Hypothalamus (tissue), 51 donors: ENCODE measurements around the gene TAB2.

Experiments used
- DNase-seq, 51 donors: peaks; one replicate each; lab custom pipeline; 2025; lab: John Stamatoyannopoulos, UW

Gene TAB2

DNA sequence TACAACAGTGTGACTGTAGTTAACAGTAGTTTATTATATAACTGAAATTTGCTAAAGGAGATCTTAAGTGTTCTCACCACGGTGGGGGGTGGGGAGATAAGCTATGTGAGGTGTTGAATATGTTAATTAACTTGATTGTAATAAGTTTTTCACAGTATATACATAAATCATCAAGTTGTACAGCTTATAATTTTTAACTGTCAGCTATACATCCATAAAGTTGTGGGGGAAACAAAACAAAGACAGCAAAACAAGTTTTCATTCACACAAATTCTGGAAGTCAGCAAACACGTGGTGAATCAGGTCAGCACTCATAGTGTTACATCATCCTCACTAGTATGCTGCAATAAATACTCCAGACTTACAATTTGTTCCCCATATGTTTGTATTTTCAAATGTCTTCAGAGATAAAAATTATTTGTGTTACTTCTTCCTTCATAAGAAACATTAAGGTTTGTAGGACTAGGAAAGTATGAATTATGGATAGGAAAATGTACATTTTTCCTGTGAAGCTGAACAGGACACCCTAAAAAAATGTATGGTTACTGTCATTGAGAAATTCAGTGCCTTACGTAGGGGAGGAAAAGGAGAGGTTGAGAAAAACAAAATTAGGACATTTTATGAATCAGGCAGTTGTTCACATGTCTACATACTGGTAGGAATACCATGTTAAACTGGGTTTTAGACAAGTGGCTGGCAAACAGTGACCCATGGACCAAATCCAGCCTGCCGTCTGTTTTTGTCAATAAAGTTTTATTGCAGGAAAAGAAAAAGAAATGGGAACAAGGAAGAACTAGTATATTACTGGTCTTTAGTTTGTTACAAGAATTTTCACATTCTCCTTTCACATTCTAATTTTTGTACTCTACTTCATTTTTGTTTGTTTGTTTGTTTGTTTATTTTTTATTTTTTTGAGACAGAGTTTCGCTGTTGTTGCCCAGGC, 88.6 kb downstream of the TAB2 start:
- no peak for DNase-seq

- no peak for DNase-seq
Observed at GRCh38 chr6:149409617-149410016, 92.1 kb downstream of the TAB2 start.

GRCh38 chr6:149410557-149410956, 93.0 kb downstream of the TAB2 start:
- no peak for DNase-seq

DNA sequence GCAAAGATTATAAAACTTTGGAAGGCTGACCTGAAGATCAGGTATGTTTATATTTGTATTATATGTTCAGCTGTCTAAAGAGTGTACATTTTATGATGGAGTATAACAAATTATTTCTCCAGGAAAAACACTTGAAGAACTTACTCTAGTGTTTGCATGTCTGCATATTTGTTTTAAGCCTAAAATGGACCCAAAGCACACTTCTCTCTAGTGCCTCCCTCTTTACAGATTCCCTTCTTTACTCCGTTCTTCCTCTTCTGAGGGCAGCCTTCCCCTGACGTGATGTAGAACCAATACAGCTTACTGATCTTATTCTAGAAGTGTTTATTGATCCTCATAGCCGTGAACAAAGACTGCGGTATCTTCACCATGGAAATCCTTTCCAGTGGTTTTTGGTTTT, 96.5 kb downstream of the TAB2 start:
- no peak for DNase-seq

GRCh38 chr6:149414821-149415220, 97.3 kb downstream of the TAB2 start:
- no peak for DNase-seq

DNA sequence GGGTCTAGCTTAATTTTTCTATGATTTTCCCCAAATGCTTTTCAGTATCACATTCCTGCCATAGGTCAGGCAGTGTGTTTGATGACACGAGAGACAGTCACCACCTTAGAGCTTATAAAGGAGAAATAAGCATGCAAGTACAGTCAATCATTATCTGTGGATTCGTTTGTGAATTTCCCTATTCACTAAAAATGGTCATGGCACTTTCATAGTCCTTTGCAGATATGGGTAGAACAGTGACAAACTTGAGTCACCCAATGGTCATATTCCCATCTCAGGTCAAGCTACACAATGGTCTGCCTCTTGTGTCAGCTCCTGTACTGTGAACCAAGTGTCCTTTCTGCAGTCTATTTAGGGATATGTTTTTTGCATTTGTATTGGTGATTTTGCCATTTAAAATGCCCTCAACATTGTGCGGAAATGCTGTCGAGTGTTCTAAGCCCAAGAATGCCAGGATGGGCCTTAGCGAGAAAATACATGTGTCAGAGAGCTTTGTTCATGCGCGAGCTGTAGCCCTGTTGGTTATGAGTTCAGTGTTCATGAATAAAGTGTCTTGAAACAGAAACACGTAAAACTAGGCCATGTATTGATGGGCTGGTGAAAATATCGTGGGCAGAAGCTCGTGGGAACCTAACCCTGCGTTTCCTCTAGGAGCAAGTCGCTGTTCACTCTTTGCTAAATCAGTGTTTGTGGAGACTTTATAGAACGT, 102.3 kb downstream of the TAB2 start:
- no peak for DNase-seq

- DNase-seq: no peak
Observed at GRCh38 chr6:149421132-149421531, 103.6 kb downstream of the TAB2 start.

DNA sequence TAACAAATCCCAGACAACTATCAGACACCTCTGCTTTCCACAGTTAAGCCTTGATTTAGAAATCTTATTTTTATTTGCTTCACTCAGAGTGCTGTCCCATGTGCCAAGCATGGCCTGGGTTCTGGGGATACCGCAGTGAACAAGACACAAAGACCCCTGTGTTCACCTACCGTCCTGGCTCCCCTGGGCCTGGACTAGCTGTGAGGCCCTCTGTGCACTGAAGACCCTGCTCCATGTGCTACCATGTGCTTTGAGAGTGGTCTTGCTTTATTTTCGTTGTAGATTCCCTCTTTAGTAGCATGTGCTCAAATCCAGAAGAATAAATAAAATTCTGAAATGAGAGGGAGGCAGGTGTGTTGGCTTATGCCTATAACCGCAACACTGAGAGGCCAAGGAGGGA, 105.1 kb downstream of the TAB2 start:
- no peak for DNase-seq

DNA sequence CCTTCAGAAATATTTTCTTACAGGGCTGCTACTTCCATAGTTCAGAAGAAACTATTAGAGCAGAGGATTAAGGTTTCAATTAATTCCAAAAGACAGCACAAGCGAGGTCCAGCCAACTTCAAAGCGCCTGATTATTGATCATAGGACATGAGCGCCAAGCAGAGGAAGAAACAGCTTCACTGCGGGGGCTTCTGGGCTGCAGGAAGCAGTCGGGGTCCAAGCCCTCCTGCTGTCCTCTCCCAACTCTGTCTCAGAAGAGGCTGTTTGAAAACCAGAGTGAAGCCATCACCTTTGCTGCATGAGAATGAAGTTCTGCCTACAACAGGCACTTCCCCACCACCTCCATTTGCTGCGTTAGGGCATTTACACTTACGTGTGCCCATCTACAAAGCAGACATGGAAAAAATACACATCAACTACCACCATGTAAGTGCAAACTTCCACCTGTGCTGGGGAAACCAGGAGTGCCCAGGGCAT, 106.5 kb downstream of the TAB2 start:
- no peak for DNase-seq

GRCh38 chr6:149425224-149425623, 107.7 kb downstream of the TAB2 start:
- DNase-seq: no peak

- DNase-seq: no peak
Observed at GRCh38 chr6:149425754-149426153, 108.2 kb downstream of the TAB2 start.

- no peak for DNase-seq
Observed at GRCh38 chr6:149428606-149429005, 111.1 kb downstream of the TAB2 start.

GRCh38 chr6:149429427-149430360, 112.2 kb downstream of the TAB2 start:
- DNase-seq: no peak

DNA sequence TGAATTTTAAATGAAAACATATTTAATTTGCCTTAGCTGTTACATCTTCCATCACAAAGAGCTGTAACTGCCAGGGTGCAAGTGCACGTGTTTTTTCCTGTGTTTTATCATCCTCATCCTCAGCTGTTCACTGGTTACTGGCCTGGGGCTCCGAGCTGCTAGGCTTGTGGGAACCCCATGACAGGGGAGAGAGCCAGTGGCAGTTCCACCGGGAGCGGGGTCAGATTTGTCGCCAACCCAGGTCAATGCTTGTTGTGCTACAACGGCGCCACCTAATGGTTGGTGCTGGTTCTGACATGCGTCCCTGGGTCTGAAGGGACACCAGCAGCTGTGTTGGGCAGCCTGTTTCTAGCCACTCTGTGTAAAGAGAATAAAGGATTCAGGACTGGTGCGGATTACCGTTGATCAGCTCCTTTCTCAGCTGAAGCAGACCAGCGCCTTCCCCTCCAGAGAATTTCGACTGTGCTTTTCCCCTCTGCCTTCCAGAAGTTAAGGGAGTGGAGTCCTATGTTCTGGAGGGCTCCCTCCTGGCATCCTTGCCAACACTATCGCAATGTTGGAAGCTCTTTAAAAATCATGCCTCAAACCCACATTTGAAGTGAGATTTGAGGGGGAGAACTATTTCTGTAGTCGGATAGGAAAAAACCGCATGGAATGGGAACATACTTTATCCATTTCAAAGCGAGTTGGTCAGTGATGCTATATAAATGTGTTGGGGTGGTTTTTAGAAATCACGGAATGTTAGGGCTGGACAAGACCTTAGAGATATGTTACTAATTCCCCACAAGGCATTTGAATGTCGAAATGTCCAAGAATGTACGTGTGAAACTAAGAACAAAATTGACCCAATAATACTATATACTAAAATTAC, 114.6 kb downstream of the TAB2 start:
- DNase-seq: peak; percentile 33 to 97 (median 82)

DNA sequence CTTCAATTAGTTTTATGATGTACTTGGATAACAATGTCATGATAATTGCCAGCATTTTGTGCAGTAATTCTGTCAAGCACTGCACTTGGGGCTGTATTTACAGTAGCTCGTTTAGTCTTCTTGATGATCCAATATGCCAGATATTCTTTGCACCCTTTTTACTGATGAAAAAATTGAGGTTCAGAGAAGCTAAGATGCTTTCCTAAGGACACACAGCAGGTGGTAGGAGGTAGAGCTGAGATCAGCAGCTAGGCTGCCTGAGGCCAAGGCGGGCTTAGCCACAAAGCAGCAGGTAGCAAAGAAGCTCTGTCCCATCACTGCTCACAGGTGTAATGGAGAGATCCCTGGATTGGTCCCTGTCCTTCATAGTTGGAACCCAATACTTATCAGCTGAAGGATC, 115.9 kb downstream of the TAB2 start:
- DNase-seq: no peak

GRCh38 chr6:149433881-149434280, 116.4 kb downstream of the TAB2 start:
- DNase-seq: no peak

DNA sequence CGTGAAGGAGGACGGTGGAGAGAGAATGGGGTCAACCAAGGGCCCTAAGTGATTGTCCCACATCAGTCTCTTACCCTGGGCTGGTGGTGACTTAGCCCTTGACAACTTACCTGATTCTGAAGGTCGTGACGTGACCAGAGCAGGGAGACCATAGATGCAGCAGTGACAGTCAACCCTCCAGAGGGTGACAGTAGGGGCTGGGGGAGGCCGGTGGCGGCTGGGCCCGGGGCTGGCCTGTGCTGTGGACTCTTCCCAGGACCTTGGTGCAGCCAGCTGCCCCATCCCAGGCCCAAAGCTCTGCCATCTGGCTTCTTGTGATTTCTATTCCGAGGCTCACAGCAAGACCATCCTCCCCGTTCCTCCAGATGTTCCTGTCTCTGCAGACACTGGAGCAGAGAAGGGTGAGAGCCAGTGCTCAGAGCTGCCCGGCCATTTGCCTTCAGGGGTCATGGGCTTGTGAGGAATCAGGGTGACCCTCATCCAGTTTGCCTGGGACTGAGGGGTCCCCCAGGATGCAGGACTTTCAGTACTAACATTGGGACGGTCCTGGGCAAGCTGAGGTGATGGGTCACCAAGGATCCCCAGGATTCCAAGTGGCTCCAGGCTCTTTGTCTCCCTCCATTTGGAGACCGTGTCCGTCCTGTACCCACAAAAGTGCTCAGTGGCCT, 118.5 kb downstream of the TAB2 start:
- no peak for DNase-seq

DNA sequence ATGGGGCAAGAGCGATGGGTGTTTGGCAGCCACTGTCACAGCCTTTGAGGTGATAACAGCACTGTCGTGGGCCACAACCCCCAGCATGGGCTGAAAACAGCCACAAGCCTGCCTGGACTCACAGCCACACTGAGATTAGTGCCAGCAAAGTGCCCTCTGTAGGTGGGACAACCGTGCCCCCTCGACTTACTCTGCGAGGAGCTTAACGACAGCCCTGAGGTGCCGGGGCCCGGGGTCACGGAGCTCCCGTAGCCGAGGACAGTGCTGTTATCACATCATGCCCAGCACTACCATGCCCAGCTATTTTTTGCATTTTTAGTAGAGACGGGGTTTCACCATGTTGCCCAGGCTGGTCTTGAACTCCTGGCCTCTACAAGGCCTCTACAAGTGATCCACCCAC, 119.1 kb downstream of the TAB2 start:
- no peak for DNase-seq

- no peak for DNase-seq
Observed at GRCh38 chr6:149437212-149437611, 119.7 kb downstream of the TAB2 start.
